Activated CD8-positive, alpha-beta memory T cell treated with anti-CD3 and anti-CD28 coated beads, Interleukin-2, amount 50 U/mL, for 1 hour (primary cell): Measurements from ENCODE around the gene RBBP4.
"Not testable (repeated sequence)": the region's sequence is repeated elsewhere in the genome, so short reads cannot be mapped to it uniquely, and the experiment has no call there.

Experiments used
- DNase-seq: peaks from one replicate; pipeline ENCODE4 v3.0.0-alpha.2; 2020; ENCODE audit errors: extremely low read depth

RBBP4 gene

GRCh38 chr1:32639489-32640075 lies 11.4 kb upstream of the RBBP4 start:
- no peak for DNase-seq

- DNase-seq = not testable (repeated sequence)
Observed at GRCh38 chr1:32642292-32642827, 8.6 kb upstream of the RBBP4 start.

- DNase-seq = no peak
Observed at GRCh38 chr1:32644426-32644825, 6.6 kb upstream of the RBBP4 start.

GRCh38 chr1:32647308-32648134 lies 3.5 kb upstream of the RBBP4 start:
- no peak for DNase-seq

GRCh38 chr1:32650248-32650751 lies 708 bp upstream of the RBBP4 start, which contains the start of gene ZBTB8OS:
Gene ZBTB8OS (minus strand): TSS chr1:32650550. CDS start chr1:32650529, 21 bp downstream.
- DNase-seq = peak; percentile 82

- DNase-seq = no peak
Observed at GRCh38 chr1:32651461-32652073, 559 bp downstream of the RBBP4 start.

GRCh38 chr1:32652244-32652962 lies 1.4 kb downstream of the RBBP4 start:
- DNase-seq = no peak

- DNase-seq = no peak
Observed at GRCh38 chr1:32659581-32659980, 8.6 kb downstream of the RBBP4 start.

- no peak for DNase-seq
Observed at GRCh38 chr1:32665915-32666314, 14.9 kb downstream of the RBBP4 start.

GRCh38 chr1:32666901-32667566 lies 16.0 kb downstream of the RBBP4 start:
- DNase-seq = no peak

- not testable (repeated sequence) for DNase-seq
Observed at GRCh38 chr1:32668716-32669115, 17.7 kb downstream of the RBBP4 start.

GRCh38 chr1:32676945-32677344 lies 25.9 kb downstream of the RBBP4 start:
- no peak for DNase-seq

GRCh38 chr1:32679993-32680392 lies 29.0 kb downstream of the RBBP4 start:
- not testable (repeated sequence) for DNase-seq

GRCh38 chr1:32680642-32681041 lies 29.6 kb downstream of the RBBP4 start:
- DNase-seq = no peak

- DNase-seq = no peak
Observed at GRCh38 chr1:32681509-32681908, 30.5 kb downstream of the RBBP4 start.

- no peak for DNase-seq
Observed at GRCh38 chr1:32681999-32682398, 31.0 kb downstream of the RBBP4 start.

- DNase-seq = no peak
Observed at GRCh38 chr1:32683397-32683796, 32.4 kb downstream of the RBBP4 start.

GRCh38 chr1:32684167-32684811 lies 33.3 kb downstream of the RBBP4 start:
- DNase-seq = no peak

- DNase-seq = no peak
Observed at GRCh38 chr1:32685498-32685897, 34.5 kb downstream of the RBBP4 start.

GRCh38 chr1:32686387-32686786 lies 35.4 kb downstream of the RBBP4 start:
- no peak for DNase-seq
